MM.1S (cell line): ENCODE data around the gene UBASH3A.

Experiments used
- EZH2 ChIP-seq: fragments of 300-600 bp; sonication (generic); optimal IDR thresholded peaks from 2 replicates; pipeline ENCODE3; 2017; ENCODE audit warnings: low read depth, mild to moderate bottlenecking, antibody characterized with exemption, low read length, mixed read lengths
- TF ChIP-seq, protein P1 (sequence below): fragments of 300-600 bp; sonication (generic); IDR thresholded peaks from 2 replicates; pipeline ENCODE4 v1.5.1; 2016; ENCODE audit warnings: antibody characterized with exemption, low read length, mixed read lengths

GRCh38 chr21:42426424-42426823, 22.7 kb downstream of the UBASH3A start:
- TF ChIP-seq, protein P1, sequence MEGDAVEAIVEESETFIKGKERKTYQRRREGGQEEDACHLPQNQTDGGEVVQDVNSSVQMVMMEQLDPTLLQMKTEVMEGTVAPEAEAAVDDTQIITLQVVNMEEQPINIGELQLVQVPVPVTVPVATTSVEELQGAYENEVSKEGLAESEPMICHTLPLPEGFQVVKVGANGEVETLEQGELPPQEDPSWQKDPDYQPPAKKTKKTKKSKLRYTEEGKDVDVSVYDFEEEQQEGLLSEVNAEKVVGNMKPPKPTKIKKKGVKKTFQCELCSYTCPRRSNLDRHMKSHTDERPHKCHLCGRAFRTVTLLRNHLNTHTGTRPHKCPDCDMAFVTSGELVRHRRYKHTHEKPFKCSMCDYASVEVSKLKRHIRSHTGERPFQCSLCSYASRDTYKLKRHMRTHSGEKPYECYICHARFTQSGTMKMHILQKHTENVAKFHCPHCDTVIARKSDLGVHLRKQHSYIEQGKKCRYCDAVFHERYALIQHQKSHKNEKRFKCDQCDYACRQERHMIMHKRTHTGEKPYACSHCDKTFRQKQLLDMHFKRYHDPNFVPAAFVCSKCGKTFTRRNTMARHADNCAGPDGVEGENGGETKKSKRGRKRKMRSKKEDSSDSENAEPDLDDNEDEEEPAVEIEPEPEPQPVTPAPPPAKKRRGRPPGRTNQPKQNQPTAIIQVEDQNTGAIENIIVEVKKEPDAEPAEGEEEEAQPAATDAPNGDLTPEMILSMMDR = no peak
- no peak for TF ChIP-seq EZH2
